Tibial artery (tissue), 4 donors: ENCODE results near the gene PLPPR5.

Source experiments
- DNase-seq, 2 donors: peaks; one replicate each; pipeline ENCODE4 v3.0.0-alpha.2; 2019
- H3K27ac ChIP-seq, 2 donors: fragments of 200-600 bp; sonication (generic) in 1 of 2; 1 replicate in 1 of 2; 2 replicates in 1 of 2; pipeline ENCODE4 v1.5.1; 2018 to 2019; ENCODE audit warnings: mild to moderate bottlenecking in 1 of 2
- H3K27me3 ChIP-seq, 2 donors: fragments of 200-600 bp; sonication (generic) in 1 of 2; one replicate each; pipeline versions ENCODE4 v1.5.1 to v1.6.0; 2016 to 2019
- H3K36me3 ChIP-seq, 3 donors: fragments of 200-600 bp; sonication (generic) in 2 of 3; one replicate each; pipeline ENCODE4 v1.5.1; 2016 to 2019; ENCODE audit warnings: mild to moderate bottlenecking in 2 of 3
- H3K4me1 ChIP-seq, 4 donors: fragments of 200-600 bp; sonication (generic) in 2 of 4; 1 replicate in 3 of 4; 2 replicates in 1 of 4; pipeline ENCODE4 v1.5.1; 2016 to 2019
- H3K4me3 ChIP-seq, 2 donors: fragments of 200-600 bp; sonication (generic) in 1 of 2; 1 replicate in 1 of 2; 2 replicates in 1 of 2; pipeline ENCODE4 v1.5.1; 2018 to 2019; ENCODE audit warnings: mild to moderate bottlenecking in 2 of 2
- H3K9me3 ChIP-seq, 3 donors: fragments of 200-600 bp; sonication (generic) in 1 of 3; one replicate each; pipeline ENCODE4 v1.5.1; 2016 to 2019
- CTCF ChIP-seq, 2 experiments: fragments of 200-600 bp in 1 of 2; fragments of 450-650 bp in 1 of 2; IDR thresholded peaks; one replicate each; pipeline ENCODE4 v1.5.1; 2017 to 2019; ENCODE audit warnings: antibody characterized with exemption in 2 of 2, mild to moderate bottlenecking in 1 of 2, moderate library complexity in 1 of 2
- intact Hi-C: fragments of 100-400 bp; cut with DNase I; formaldehyde crosslinking; loops from one replicate; pipeline ENCODE4 v1.15.0; 2023; ENCODE audit warnings: low total_unique reads

The PLPPR5 gene

GRCh38 chr1:98981917-98982513 is 22.6 kb downstream of the PLPPR5 start:
- no peak for TF ChIP-seq CTCF (IDR thresholded peaks at IDR 0.05)
- H3K27ac ChIP-seq = no peak overlapping the region
- H3K36me3 ChIP-seq = no peaks in the 10 kb centered on the region
- no peaks in the 10 kb centered on the region for H3K27me3 ChIP-seq
- H3K4me3 ChIP-seq = no peak overlapping the region
- H3K4me1 ChIP-seq = no peaks in the 10 kb centered on the region
- intact Hi-C loops = no loop called here
- H3K9me3 ChIP-seq = no peaks in the 10 kb centered on the region
- no peak for DNase-seq

- Histone ChIP-seq H3K36me3 (no peaks in the 10 kb centered on the region), H3K4me1 (no peaks in the 10 kb centered on the region), H3K27me3 (no peaks in the 10 kb centered on the region), H3K4me3 (no peak overlapping the region), H3K27ac (no peak overlapping the region), H3K9me3 (no peaks in the 10 kb centered on the region)
- DNase-seq = no peak
- intact Hi-C loops = no loop called here
- no peak for TF ChIP-seq CTCF (IDR thresholded peaks at IDR 0.05)
Observed at GRCh38 chr1:98979463-98979862, 25.2 kb downstream of the PLPPR5 start.

- Histone ChIP-seq H3K9me3 (no peaks in the 10 kb centered on the region), H3K27me3 (no peaks in the 10 kb centered on the region), H3K27ac (no peak overlapping the region), H3K4me3 (no peak overlapping the region), H3K4me1 (no peaks in the 10 kb centered on the region), H3K36me3 (no peaks in the 10 kb centered on the region)
- intact Hi-C loops = no loop called here
- no peak for DNase-seq
- TF ChIP-seq CTCF (IDR thresholded peaks at IDR 0.05) = no peak
Observed at GRCh38 chr1:98975810-98976209, 28.9 kb downstream of the PLPPR5 start.

- H3K4me3 ChIP-seq = no peak overlapping the region
- DNase-seq = no peak
- intact Hi-C loops = no loop called here
- no peak for TF ChIP-seq CTCF (IDR thresholded peaks at IDR 0.05)
- no peaks in the 10 kb centered on the region for H3K36me3 ChIP-seq
- H3K27me3 ChIP-seq = no peaks in the 10 kb centered on the region
- no peaks in the 10 kb centered on the region for H3K9me3 ChIP-seq
- H3K4me1 ChIP-seq = no peaks in the 10 kb centered on the region
- no peak overlapping the region for H3K27ac ChIP-seq
Observed at GRCh38 chr1:98975113-98975512, 29.5 kb downstream of the PLPPR5 start.

GRCh38 chr1:98969798-98970490 is 34.7 kb downstream of the PLPPR5 start:
- no peak overlapping the region for H3K27ac ChIP-seq
- intact Hi-C loops = no loop called here
- H3K9me3 ChIP-seq = no peaks in the 10 kb centered on the region
- H3K4me1 ChIP-seq = no peaks in the 10 kb centered on the region
- H3K4me3 ChIP-seq = no peak overlapping the region
- no peak for DNase-seq
- peaks cover 0 to 2% of the 10 kb centered on the region in 2 donors for H3K27me3 ChIP-seq
- H3K36me3 ChIP-seq = no peaks in the 10 kb centered on the region
- TF ChIP-seq CTCF (IDR thresholded peaks at IDR 0.05) = no peak
